Hair follicle dermal papilla cell (primary cell): ENCODE results near the gene HSPA12B. TPM values are rescaled to one million over a fixed set of nuclear protein-coding genes. Genes with fewer than 3 reads are reported as not detected.

ENCODE experiments used
- total RNA-seq: library from RNA; depleted of rRNA; stranded (reverse); fragments of >200 nt; gene quantifications from 2 replicates; pipeline ENCODE4 v1.2.3, GENCODE V29; 2012

The HSPA12B gene, protein sequence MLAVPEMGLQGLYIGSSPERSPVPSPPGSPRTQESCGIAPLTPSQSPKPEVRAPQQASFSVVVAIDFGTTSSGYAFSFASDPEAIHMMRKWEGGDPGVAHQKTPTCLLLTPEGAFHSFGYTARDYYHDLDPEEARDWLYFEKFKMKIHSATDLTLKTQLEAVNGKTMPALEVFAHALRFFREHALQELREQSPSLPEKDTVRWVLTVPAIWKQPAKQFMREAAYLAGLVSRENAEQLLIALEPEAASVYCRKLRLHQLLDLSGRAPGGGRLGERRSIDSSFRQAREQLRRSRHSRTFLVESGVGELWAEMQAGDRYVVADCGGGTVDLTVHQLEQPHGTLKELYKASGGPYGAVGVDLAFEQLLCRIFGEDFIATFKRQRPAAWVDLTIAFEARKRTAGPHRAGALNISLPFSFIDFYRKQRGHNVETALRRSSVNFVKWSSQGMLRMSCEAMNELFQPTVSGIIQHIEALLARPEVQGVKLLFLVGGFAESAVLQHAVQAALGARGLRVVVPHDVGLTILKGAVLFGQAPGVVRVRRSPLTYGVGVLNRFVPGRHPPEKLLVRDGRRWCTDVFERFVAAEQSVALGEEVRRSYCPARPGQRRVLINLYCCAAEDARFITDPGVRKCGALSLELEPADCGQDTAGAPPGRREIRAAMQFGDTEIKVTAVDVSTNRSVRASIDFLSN
- 0.65 and 0.73 TPM in 2 replicates for total RNA-seq

DNA sequence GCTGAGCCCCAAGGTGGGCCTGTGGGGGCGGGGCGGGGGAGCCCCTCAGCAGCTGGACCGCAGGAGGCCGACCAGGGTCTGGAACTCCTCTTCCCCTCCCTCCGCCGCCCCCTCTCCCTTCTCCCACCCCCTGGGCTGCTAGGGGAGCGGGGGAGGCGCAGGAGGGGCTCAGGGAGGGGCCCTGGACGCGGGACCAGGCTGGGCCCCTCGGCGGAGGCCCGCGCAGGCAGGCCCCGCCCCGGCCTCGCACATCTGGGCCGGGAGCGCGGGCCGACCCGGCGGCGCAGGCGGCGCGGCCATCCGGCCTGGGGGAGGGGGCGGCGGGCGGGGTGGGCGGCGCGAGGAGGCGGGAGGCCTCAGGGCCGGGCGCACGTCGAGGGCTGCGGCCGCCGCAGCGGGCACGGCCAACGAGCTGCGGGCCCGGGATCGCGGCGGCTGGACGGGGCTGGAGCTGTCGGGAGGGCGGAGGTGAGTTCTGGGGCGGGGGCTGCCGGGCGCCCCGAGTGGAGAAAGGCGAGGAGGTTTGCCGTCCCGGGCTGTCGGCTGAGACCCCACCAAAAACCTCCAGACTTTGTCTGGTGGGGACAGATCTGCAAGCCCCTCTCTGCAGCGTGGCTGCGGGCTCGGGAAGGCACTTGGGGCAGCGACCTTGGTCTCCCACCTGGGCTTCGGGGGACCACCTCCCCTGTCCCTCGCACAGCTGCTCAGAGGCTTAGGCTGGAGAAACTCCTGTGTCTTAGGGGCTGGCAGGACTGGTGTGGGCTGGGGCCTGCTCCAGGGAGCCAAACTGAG, at the start of gene HSPA12B:
HSPA12B (plus strand) TSS at position 359 of the 792 bp plus-strand sequence. CDS start 5,990 bp downstream, outside the sequence.

DNA sequence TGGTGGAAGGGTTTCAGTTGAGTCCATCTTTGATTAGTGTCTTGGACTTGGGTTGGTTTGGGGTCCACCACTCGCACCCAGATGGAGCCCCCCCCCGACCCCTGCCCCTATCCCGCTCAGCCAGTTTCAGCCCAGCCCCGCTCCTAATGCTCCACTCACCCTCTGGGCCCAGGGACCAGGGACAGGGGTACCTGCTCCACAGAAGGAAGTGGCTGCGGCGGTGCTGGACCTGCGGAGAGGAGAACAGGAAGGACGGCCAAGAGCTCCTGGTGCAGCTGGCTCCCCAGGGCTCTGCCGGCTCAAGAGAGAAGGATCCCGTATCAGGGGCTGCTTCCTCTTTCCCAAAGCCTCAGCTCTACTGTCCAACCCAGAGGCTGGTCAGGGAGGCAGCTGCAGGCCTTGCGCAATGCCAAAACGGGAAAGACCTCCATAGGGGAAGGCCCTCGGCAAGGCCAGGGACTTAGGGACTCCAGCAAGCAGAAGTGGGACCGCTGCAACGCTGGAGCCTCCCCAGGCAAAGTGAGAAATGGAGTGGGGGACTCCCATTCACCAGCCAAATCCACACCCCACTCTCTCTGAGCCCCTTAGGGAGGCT, 20.1 kb upstream of the HSPA12B start, which contains the start of gene SIGLEC1:
SIGLEC1 (minus strand) TSS at position 322 of the 595 bp plus-strand sequence. CDS start 5,472 bp downstream, outside the sequence.

DNA sequence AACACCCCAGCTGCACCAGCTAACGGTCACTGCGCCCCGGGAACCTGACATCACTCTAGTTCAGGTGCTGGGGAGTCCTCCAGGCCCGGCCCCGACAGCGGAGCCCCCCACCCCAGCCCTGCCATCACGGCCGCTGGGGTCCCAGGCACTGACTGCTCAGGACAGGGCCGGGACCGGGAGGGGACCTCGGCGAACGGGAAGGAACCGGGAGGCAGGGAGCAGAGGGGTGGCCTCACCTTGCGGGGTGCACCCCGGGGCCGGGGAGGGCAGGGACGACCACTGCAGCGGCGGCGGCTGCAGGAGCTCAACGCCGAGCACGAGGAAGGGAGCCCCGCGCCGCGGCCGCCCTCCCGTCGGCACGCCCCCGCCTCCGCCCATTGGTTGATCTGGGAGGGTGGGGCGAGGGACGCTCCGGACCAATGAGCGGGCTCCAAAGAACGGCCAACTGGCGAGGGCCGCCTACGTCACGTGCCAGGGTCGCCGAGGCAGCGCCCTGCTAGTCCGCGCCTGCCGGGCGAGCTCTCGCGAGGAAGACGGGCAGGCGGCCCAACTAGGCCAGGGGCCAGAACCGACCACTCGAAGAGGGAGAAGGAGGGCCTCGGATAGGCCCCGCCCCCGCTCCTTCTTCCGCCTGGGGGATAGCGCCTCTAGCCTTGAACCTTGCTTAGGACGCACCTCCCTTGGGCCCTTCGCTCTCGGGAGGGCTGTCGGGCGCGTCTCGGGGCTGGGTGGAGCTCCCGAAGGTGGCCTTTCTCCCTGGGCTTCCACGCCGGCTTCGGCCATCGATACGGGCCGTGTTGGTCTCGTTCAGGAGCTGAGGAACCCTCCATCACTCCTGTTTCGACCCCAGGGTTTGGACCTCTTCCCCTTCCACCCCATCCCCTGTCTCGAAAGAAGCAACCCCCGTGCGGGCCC, 35.2 kb downstream of the HSPA12B start, which contains the start of gene ADISSP:
ADISSP (minus strand) TSS at position 327 of the 915 bp plus-strand sequence. CDS start 7,653 bp downstream, outside the sequence.

DNA sequence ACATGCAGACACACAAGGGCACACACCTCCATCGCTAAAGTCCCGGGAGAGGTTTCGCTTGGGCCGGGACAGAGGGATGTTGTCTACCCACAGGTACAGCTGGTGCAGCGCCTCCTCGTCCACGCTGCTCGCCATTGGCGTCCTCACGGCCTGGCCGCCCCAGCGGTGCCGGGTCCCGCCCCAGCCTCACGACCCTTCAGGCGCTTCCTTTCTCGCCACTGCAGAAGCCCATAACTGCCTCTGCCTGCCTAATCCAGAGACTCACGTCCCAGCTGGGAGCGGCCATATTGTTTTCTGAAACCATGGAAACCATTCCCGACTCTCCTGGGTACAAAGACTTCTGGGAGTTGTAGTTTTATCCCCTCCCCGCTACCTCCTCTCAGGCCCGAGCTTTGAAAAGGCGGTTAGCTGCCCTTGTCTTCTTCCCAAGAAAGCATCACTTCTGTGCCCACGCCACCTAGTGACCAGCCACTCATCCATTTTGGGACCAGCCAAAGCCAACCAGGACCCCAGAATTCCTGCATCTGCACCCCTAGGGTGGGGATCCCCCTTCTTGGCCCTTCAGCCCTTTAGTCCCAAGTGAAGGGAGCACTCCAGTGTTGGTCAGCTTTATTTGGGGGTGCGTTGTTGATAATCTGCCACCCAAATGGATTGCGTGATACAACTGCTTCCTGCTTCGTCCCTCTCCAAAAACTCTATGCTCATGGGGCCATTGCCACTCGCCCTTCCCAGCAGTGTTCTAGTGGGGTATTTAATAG, 48.8 kb downstream of the HSPA12B start, which contains the start of gene SPEF1:
SPEF1 (minus strand) TSS at position 296 of the 758 bp plus-strand sequence; CDS start at position 135, 161 bp downstream.

DNA sequence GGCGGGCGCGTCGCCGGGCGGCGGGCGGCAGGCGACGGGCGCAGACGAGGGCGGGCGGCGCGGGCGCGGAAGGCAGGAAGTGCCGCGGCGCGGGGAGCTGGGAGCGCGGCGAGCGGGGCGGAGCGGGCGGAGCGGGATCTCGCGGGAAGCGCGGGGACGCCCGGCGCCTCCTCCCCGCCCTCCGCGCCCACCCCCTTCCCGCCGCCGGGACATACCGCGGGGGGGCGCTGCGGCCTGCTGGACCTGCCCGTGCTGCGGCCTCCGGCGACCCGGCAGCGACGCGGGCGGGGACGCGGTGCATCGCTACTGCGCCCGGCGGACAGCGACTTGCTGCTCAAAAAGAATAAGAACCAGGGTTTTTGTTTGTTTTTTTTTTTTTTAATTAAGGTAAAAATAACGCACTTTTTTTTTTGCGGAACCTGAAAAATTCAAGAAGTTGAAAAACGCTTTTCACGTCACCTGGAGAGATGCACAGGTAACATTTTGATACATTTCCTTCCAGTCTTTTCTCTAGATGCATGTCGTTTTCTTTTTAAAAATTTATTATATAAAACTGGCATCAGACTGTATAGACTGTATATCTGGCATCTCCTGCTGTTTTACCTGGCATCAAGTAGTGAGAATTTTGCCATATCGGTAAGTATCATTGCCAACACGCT, 54.3 kb downstream of the HSPA12B start, which contains the start of gene CENPB:
CENPB (minus strand) TSS at position 76 of the 659 bp plus-strand sequence. CDS start 257 bp downstream, outside the sequence.

DNA sequence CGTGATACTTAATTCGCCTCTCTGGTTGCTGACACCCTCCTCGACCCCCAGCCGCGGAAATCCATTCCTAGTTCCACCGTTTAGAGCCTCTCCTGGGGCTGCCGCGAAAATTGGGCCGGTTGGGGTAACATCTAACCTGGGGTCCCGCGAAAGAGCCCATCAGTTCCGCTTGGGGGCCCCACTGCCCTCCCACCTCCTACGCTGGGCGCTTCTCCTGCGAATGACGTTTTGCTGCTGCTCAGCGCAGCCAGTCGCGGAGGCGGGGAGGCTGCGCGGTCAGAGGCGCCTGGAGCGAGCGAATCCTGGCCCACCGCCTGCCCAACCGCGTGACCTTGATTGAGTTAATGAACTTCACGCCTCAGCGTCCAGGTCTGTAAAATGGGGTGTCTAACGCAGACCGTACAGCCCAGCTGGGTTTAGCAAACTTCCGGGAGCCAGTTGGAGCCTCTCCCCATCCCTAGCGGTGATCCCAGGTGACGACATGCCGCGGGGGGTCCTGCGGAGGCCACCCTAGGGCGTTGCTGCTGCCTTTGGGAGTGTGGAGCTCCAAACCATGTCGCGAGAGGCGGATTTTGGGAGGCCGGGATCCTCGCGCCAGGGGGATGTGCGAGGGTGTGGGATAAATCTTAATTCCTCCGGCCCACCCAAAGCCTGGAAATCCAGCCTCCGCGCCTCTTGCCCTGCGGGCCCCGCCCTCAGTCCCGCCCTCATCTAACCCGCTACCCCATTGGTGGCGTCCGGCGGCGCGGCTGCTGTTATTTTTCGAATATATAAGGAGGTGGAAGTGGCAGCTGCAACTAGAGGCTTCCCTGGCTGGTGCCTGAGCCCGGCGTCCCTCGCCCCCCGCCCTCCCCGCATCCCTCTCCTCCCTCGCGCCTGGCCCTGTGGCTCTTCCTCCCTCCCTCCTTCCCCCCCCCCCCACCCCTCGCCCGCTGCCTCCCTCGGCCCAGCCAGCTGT, 63.3 kb downstream of the HSPA12B start, which contains the start of gene CDC25B:
CDC25B (plus strand) TSS at position 800 of the 958 bp plus-strand sequence. CDS start 222 bp downstream, outside the sequence.

Other genes starting within 250 kb of the HSPA12B start
- not detected in 2 replicates for gene GFRA4, start 69.3 kb upstream of the HSPA12B start, total RNA-seq
- 194 and 229 TPM in 2 replicates for gene ADAM33, start 50.7 kb upstream of the HSPA12B start, total RNA-seq
- under 0.01 TPM in 1 of 2 replicates, not detected in the other for gene SIGLEC1, start 20.1 kb upstream of the HSPA12B start, total RNA-seq
- 30.2 and 36.7 TPM in 2 replicates for gene ADISSP, start 35.1 kb downstream of the HSPA12B start, total RNA-seq
- gene SPEF1, start 48.8 kb downstream of the HSPA12B start, total RNA-seq: under 0.01 TPM in 1 of 2 replicates, not detected in the other
- 122 and 126 TPM in 2 replicates for gene CENPB, start 54.1 kb downstream of the HSPA12B start, total RNA-seq
- 61.3 and 70.3 TPM in 2 replicates for gene CDC25B, start 63.6 kb downstream of the HSPA12B start, total RNA-seq
- 37.0 and 38.0 TPM in 2 replicates for gene AP5S1, start 87.9 kb downstream of the HSPA12B start, total RNA-seq
- 37.5 and 46.6 TPM in 2 replicates for gene MAVS, start 114.1 kb downstream of the HSPA12B start, total RNA-seq
- 57.3 and 65.6 TPM in 2 replicates for gene PANK2, start 156.7 kb downstream of the HSPA12B start, total RNA-seq